Upper lobe of left lung (tissue), 6 donors: ENCODE results near the gene OIT3. TPM values are rescaled to one million over a fixed set of nuclear protein-coding genes. Genes with fewer than 3 reads are reported as not detected.
"Not testable (repeated sequence)": the region's sequence is repeated elsewhere in the genome, so short reads cannot be mapped to it uniquely, and the experiment has no call there.

Experiments
- ATAC-seq, 2 donors: fragments of 200-7000 bp; cut with Tn5 transposase; one replicate each; pipeline ENCODE4 v1.9.1; 2022; ENCODE audit warnings: mild to moderate bottlenecking in 2 of 2, moderate library complexity in 2 of 2; ENCODE audit not compliant: low FRiP score in 2 of 2
- DNase-seq, 2 donors: peaks; one replicate each; pipeline ENCODE4 v3.0.0-alpha.2; 2019 to 2020
- H3K27ac ChIP-seq, 4 donors: fragments of 200-600 bp; sonication (generic); one replicate each; pipeline ENCODE4 v1.5.1; 2016 to 2019
- H3K27me3 ChIP-seq, 4 donors: fragments of 200-600 bp; sonication (generic); one replicate each; pipeline ENCODE4 v1.5.1; 2017 to 2019
- H3K36me3 ChIP-seq, 4 donors: fragments of 200-600 bp; sonication (generic); one replicate each; pipeline ENCODE4 v1.5.1; 2016 to 2019
- H3K4me1 ChIP-seq, 4 donors: fragments of 200-600 bp; sonication (generic); one replicate each; pipeline ENCODE4 v1.5.1; 2018 to 2019
- H3K4me3 ChIP-seq, 4 donors: fragments of 200-600 bp; sonication (generic); one replicate each; pipeline ENCODE4 v1.5.1; 2017 to 2019; ENCODE audit warnings: mild to moderate bottlenecking in 2 of 4, moderate library complexity in 1 of 4
- H3K9me3 ChIP-seq, 4 donors: fragments of 200-600 bp; sonication (generic); one replicate each; pipeline ENCODE4 v1.5.1; 2018 to 2019
- EP300 ChIP-seq, 4 donors: sonication (generic); formaldehyde crosslinking; IDR thresholded peaks; one replicate each; pipeline ENCODE4 v1.5.1; 2017; ENCODE audit warnings: antibody characterized with exemption in 4 of 4, control low read depth in 2 of 4
- POLR2A ChIP-seq, 4 donors: fragments of 450-650 bp; IDR thresholded peaks; one replicate each; pipeline ENCODE4 v1.5.1; 2016 to 2017; ENCODE audit warnings: antibody characterized with exemption in 4 of 4, mild to moderate bottlenecking in 2 of 4
- POLR2AphosphoS5 ChIP-seq, 2 donors: sonication (generic); formaldehyde crosslinking; IDR thresholded peaks; one replicate each; pipeline ENCODE4 v1.5.1; 2017; ENCODE audit warnings: antibody characterized with exemption in 2 of 2
- WGBS, 2 donors: methylation state at CpG; one replicate each; pipeline ENCODE4 v1.1.5; 2017 to 2018; 5-methylcytosine and 5-hydroxymethylcytosine counted together
- total RNA-seq, 6 donors: library from RNA; depleted of rRNA in 4 of 6; stranded (reverse); fragments of >200 nt in 4 of 6; gene quantifications; one replicate each; pipeline versions ENCODE4 v1.1.0 to v1.2.1, GENCODE V29; 2016 to 2021
- TF ChIP-seq, protein P1 (sequence below), 6 experiments: fragments of 450-650 bp in 4 of 6; fragments of 200-600 bp in 2 of 6; sonication (generic) in 2 of 6; IDR thresholded peaks; one replicate each; pipeline ENCODE4 v1.5.1; 2016 to 2019; ENCODE audit warnings: antibody characterized with exemption in 6 of 6
- donor health status: DM: no; HTN: no; CAD: no; lungs with moderate emphysema.
- donor health status: DM: no; HTN: yes; CAD: no; lungs with severe emphysema.

Gene OIT3
- total RNA-seq, 6 donors from 2014 or later, result 0.15 to 0.20 TPM; not detected in 4

GRCh38 chr10:72913287-72913686 is 19.7 kb downstream of the OIT3 start:
- H3K9me3 ChIP-seq, result no peaks in the 10 kb centered on the region
- 77 to 93% methylated on average over 7 of the region's 7 CpGs for WGBS, 2 donors

DNA sequence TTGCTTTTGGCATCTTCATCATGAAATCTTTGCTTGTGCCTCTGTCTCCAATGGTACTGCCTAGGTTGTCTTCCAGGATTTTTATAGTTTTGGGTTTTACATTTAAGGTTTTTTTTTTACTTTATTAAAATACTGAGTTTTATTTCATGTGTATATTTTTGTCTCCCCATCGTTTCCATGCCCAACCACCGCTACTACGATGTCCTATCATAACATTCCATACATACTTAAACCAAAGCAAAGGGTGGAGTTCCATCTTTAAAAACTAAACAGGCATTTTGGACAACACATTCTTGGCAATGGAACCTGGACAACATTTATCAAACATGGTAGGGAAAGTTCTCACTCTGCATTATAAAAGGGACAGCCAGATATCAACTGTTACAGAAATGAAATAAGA is 23.7 kb downstream of the OIT3 start:
- not testable (repeated sequence) for ATAC-seq, H3K27me3 ChIP-seq, H3K9me3 ChIP-seq, DNase-seq, H3K27ac ChIP-seq, H3K4me3 ChIP-seq, H3K4me1 ChIP-seq, H3K36me3 ChIP-seq
- 60 to 65% methylated on average over 3 of the region's 3 CpGs for WGBS, 2 donors

More at GRCh38 chr10:72913287-72913686, 19.7 kb downstream of the OIT3 start:
- no peaks in the 10 kb centered on the region for H3K27me3 ChIP-seq
- H3K4me3 ChIP-seq, result no peak overlapping the region
- ATAC-seq, result no peak
- no peaks in the 10 kb centered on the region for H3K4me1 ChIP-seq
- H3K27ac ChIP-seq, result no peak overlapping the region
- no peak for TF ChIP-seq POLR2AphosphoS5 (IDR thresholded peaks at IDR 0.05)
- TF ChIP-seq EP300 (IDR thresholded peaks at IDR 0.05), result no peak
- TF ChIP-seq, protein P1, sequence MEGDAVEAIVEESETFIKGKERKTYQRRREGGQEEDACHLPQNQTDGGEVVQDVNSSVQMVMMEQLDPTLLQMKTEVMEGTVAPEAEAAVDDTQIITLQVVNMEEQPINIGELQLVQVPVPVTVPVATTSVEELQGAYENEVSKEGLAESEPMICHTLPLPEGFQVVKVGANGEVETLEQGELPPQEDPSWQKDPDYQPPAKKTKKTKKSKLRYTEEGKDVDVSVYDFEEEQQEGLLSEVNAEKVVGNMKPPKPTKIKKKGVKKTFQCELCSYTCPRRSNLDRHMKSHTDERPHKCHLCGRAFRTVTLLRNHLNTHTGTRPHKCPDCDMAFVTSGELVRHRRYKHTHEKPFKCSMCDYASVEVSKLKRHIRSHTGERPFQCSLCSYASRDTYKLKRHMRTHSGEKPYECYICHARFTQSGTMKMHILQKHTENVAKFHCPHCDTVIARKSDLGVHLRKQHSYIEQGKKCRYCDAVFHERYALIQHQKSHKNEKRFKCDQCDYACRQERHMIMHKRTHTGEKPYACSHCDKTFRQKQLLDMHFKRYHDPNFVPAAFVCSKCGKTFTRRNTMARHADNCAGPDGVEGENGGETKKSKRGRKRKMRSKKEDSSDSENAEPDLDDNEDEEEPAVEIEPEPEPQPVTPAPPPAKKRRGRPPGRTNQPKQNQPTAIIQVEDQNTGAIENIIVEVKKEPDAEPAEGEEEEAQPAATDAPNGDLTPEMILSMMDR (IDR thresholded peaks at IDR 0.05), result no peak
- no peak for TF ChIP-seq POLR2A (IDR thresholded peaks at IDR 0.05)
- H3K36me3 ChIP-seq, result no peaks in the 10 kb centered on the region
- DNase-seq, result no peak

- WGBS, 2 donors, result 84 to 87% methylated on average over 2 of the region's 2 CpGs
- H3K4me3 ChIP-seq, H3K4me1 ChIP-seq, DNase-seq, ATAC-seq, H3K36me3 ChIP-seq, H3K27ac ChIP-seq, H3K27me3 ChIP-seq, H3K9me3 ChIP-seq: not testable (repeated sequence)
Observed at GRCh38 chr10:72917803-72918332, 24.3 kb downstream of the OIT3 start.

GRCh38 chr10:72918352-72918751 is 24.8 kb downstream of the OIT3 start:
- WGBS, 2 donors, result 90 to 97% methylated on average over 8 of the region's 8 CpGs
- peaks cover 0 to 5% (median 2%) of the 10 kb centered on the region in 4 donors for H3K9me3 ChIP-seq
- no peaks in the 10 kb centered on the region for H3K27me3 ChIP-seq
- H3K27ac ChIP-seq, result no peak overlapping the region
- no peak for DNase-seq
- TF ChIP-seq POLR2AphosphoS5 (IDR thresholded peaks at IDR 0.05) (no peak), EP300 (IDR thresholded peaks at IDR 0.05) (no peak), POLR2A (IDR thresholded peaks at IDR 0.05) (no peak)
- TF ChIP-seq, protein P1 (IDR thresholded peaks at IDR 0.05), result no peak
- H3K4me3 ChIP-seq, result no peak overlapping the region
- H3K36me3 ChIP-seq, result no peaks in the 10 kb centered on the region
- ATAC-seq, result no peak
- H3K4me1 ChIP-seq, result no peaks in the 10 kb centered on the region

DNA sequence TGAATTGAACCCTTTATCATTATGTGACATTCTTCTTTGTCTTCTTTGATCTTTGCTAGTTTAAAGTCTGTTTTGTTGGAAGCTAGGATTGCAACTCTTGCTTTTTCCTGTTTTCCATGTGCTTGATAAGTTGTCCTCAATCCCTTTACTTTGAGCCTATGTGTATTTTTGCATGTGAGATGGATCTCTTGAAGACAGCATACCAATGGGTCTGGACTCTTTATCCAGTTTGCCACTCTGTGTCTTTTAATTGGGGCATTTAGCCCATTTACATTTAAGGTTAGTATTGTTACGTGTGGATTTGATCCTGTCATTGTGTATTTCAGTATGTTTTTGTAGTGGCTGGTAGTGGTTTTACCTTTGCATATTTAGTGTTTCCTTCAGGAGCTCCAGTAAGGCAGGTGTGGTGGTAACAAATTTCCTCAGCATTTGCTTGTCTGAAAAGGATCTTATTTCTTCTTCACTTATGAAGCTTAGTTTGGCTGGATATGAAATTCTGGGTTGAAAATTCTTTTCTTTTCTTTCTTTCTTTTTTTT is 27.7 kb downstream of the OIT3 start:
- not testable (repeated sequence) for H3K4me1 ChIP-seq, H3K27me3 ChIP-seq, H3K9me3 ChIP-seq, H3K36me3 ChIP-seq, ATAC-seq, H3K27ac ChIP-seq, H3K4me3 ChIP-seq, DNase-seq
- WGBS, 2 donors, result 94 to 96% methylated on average over 1 of the region's 1 CpG

DNA sequence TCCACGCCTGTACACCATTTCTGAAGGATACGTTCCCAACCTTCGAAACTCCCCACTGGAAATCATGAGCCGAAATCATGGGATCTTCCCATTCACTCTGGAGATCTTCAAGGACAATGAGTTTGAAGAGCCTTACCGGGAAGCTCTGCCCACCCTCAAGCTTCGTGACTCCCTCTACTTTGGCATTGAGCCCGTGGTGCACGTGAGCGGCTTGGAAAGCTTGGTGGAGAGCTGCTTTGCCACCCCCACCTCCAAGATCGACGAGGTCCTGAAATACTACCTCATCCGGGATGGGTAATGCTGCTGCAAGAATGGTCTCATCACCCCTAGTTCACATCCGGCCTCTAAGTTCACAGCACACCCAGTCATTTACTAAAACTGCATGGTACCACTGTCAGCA is 30.8 kb downstream of the OIT3 start:
- H3K4me3 ChIP-seq, result no peak overlapping the region
- no peaks in the 10 kb centered on the region for H3K36me3 ChIP-seq
- peaks cover 0 to 5% (median 2%) of the 10 kb centered on the region in 4 donors for H3K9me3 ChIP-seq
- TF ChIP-seq, protein P1 (IDR thresholded peaks at IDR 0.05), result no peak
- TF ChIP-seq EP300 (IDR thresholded peaks at IDR 0.05), result no peak
- TF ChIP-seq POLR2A (IDR thresholded peaks at IDR 0.05), result no peak
- no peak for TF ChIP-seq POLR2AphosphoS5 (IDR thresholded peaks at IDR 0.05)
- ATAC-seq, result no peak
- no peak overlapping the region for H3K27ac ChIP-seq
- no peaks in the 10 kb centered on the region for H3K4me1 ChIP-seq
- H3K27me3 ChIP-seq, result no peaks in the 10 kb centered on the region
- WGBS, 2 donors, result 98 to 100% methylated on average over 13 of the region's 13 CpGs
- DNase-seq, result no peak
